ENCODE measurements around the gene NRG3.
"Not testable (repeated sequence)": the region's sequence is repeated elsewhere in the genome, so short reads cannot be mapped to it uniquely, and the experiment has no call there.

Gene NRG3

DNA sequence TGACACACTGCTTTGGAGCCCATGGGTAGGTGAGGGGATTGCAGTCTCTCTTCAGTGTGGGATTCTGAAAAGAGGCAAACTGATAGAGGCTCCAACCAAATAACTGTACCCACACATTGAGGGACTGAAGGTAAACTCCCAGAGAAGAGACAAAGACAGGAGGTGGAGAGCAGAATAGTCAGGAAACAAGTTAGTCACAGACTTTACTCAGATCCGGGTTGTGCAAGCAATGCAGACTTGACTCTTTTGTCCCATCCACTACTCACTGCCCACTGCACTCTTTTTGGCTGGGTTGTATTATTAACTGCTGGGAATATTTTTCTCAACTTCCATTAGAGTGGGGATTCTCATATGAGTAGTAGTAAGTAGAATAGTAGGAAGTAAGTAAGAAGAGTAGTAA is 152.7 kb downstream of the NRG3 start:
- TF ChIP-seq, protein P1, sequence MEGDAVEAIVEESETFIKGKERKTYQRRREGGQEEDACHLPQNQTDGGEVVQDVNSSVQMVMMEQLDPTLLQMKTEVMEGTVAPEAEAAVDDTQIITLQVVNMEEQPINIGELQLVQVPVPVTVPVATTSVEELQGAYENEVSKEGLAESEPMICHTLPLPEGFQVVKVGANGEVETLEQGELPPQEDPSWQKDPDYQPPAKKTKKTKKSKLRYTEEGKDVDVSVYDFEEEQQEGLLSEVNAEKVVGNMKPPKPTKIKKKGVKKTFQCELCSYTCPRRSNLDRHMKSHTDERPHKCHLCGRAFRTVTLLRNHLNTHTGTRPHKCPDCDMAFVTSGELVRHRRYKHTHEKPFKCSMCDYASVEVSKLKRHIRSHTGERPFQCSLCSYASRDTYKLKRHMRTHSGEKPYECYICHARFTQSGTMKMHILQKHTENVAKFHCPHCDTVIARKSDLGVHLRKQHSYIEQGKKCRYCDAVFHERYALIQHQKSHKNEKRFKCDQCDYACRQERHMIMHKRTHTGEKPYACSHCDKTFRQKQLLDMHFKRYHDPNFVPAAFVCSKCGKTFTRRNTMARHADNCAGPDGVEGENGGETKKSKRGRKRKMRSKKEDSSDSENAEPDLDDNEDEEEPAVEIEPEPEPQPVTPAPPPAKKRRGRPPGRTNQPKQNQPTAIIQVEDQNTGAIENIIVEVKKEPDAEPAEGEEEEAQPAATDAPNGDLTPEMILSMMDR (IDR thresholded peaks at IDR 0.05; ENCODE audit: control extremely low read depth, extremely low read depth, low read depth, missing control alignments), result no peak
- ChIA-PET CTCF (no interaction called here), POLR2A (no interaction called here)
- DNase-seq (ENCODE audit: extremely low spot score), result no peak

DNA sequence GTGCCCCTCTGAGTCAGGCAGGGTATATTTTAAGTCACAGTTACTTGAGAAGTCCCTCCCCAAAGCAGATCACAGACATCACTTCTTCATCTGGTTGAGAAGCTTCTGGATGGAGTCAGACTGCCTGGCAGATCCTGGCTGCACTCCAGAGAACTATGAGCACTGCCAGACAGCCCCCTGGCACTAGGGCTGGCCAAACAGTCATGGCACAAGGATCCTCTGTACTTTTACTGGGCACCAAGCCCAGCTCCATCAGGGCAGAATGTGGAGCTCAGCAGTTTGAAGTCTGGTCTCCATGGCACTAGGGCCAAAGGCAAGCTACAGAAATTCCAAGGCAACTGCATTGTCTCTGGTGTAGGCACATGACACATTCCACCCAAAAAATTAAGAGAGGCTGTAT is 162.1 kb downstream of the NRG3 start:
- no peak for DNase-seq (ENCODE audit: extremely low spot score)
- POLR2A ChIA-PET, result no interaction called here
- CTCF ChIA-PET, result no interaction called here
- TF ChIP-seq, protein P1 (IDR thresholded peaks at IDR 0.05; ENCODE audit: control extremely low read depth, extremely low read depth, low read depth, missing control alignments), result no peak

DNA sequence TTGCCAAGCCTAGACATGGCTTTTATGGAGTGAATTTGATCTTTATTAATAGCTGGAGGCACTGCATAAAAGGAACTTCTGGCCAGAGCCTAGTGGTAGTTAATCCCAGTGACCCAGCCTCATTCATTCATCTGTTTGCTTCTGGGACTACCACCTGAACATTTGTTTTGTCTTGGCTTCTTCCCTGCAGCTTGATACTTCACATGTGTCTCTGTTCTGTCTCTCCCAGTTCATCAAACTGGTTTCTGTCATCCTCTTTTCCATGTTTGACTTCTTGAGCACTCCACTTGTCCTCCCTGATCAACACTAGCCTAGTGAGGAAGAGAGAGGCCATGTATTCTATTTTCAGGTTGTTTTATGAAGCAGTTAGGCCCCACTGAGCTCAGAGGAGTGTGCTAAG is 163.6 kb downstream of the NRG3 start:
- ChIA-PET CTCF (interaction anchor here (1.2 kb wide), 1 partner anchor 16 kb away, joined by 3 read pairs; no protein-coding TSS in a partner anchor), POLR2A (no interaction called here)
- TF ChIP-seq, protein P1 (IDR thresholded peaks at IDR 0.05; ENCODE audit: control extremely low read depth, extremely low read depth, low read depth, missing control alignments), result no peak
- no peak for DNase-seq (ENCODE audit: extremely low spot score)

DNA sequence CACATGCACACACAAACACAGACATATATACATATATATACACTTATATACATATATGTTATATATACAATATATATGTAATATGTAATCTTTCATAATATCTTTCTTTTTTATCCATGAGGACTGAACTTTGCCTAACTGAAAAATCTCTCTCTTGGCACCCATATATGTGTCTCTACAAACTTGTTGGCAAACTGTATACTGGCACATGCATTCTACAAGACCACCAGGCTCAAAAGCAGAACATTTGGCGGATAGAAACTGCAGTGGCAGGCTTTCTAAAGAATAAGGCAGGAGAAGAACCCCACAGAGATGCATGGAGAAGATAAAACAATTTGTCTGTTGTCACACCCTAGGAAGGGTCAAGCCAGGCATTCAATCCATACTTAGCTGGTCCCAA is 165.3 kb downstream of the NRG3 start:
- TF ChIP-seq, protein P1 (IDR thresholded peaks at IDR 0.05; ENCODE audit: control extremely low read depth, extremely low read depth, low read depth, missing control alignments), result no peak
- ChIA-PET CTCF (no interaction called here), POLR2A (no interaction called here)
- no peak for DNase-seq (ENCODE audit: extremely low spot score)

DNA sequence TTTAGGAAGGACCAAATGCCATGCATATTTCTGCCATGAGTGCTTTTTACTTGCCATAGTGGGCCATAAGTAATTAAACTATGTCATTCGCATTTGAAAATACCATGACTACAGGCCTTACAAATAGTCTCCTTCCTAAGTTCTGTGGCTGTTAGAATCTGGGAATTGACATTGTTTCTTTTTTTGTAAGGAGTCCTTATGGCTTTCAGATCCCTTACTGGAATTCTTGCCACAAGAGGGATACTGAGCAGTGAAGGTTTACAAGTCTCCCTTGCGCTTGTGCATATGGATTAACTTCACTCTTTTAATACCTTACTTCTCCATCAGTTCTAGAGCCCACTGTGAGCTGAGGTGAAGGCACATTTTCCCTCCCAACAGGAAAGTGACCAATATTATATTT is 166.0 kb downstream of the NRG3 start:
- TF ChIP-seq, protein P1 (IDR thresholded peaks at IDR 0.05; ENCODE audit: control extremely low read depth, extremely low read depth, low read depth, missing control alignments), result no peak
- no peak for DNase-seq (ENCODE audit: extremely low spot score)
- ChIA-PET CTCF (no interaction called here), POLR2A (no interaction called here)

DNA sequence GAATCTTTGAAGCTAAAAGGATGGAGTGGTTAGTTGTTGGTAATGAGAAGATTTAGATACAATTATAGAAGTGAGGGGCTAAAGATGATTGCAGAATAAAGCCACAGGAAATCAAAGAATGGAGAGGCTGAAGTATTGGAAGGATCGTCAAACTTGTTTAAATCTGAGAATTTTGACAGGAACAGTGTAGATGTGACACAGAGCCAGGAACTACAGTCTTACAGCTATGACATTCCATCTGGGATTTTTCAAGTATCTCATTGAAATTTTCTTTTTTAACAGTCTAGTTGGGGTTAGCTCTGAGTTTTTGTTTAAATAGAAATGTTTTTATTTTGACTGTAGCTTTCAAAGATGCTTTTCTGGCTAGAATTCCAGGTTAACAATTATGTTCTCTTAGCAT is 181.4 kb downstream of the NRG3 start:
- ChIA-PET POLR2A (no interaction called here), CTCF (no interaction called here)
- DNase-seq (ENCODE audit: extremely low spot score), result no peak
- TF ChIP-seq, protein P1 (IDR thresholded peaks at IDR 0.05; ENCODE audit: control extremely low read depth, extremely low read depth, low read depth, missing control alignments), result no peak

DNA sequence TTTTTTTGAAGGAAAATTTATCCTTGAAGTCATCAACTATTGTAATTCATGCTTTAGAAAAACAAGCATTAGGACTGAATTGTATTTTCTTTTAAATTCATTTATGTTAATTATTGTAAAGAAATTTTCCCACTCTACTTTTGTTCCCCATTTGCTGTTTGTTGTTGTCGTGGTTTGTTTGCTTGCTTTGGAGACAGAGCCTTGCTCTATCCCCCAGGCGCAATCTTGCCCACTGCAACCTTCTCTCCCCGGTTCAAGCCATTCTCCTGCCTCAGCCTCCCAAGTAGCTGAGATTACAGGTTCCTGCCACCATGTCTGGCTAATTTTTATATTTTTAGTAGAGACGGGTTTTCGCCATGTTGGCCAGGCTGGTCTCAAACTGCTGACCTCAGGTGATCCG is 192.2 kb downstream of the NRG3 start:
- CTCF ChIA-PET; DNase-seq (ENCODE audit: extremely low spot score); POLR2A ChIA-PET: not testable (repeated sequence)

Measured in GM10248 (cell line).